ENCODE measurements around the gene PSMG2. TPM values are rescaled to one million over a fixed set of nuclear protein-coding genes. Genes with fewer than 3 reads are reported as not detected.
A peak's percentile ranks its signal among the peaks of the same experiment; 100 is the strongest.

Gene PSMG2
- total and polyA plus RNA-seq, 9 of the 15 experiments (the other 6 are each of a cell fraction or from before 2014, with no cell fraction given): 59.9 to 271 (median 111) TPM

- no peak for TF ChIP-seq MTA3 (IDR thresholded peaks at IDR 0.05; ENCODE audit: borderline replicate concordance)
- TF ChIP-seq KDM2B (CRISPR knock-in tag; IDR thresholded peaks at IDR 0.05): no peak
- no peak for TF ChIP-seq GTF2F1 (IDR thresholded peaks at IDR 0.05; ENCODE audit: low read depth, low read length)
- TF ChIP-seq RBBP5 (IDR thresholded peaks at IDR 0.05; ENCODE audit: borderline replicate concordance, insufficient read depth, low read length, poor library complexity, severe bottlenecking): peak; percentile 55
- no peak for TF ChIP-seq HSF4 (CRISPR knock-in tag; IDR thresholded peaks at IDR 0.05; ENCODE audit: borderline replicate concordance)
- TF ChIP-seq NBN (IDR thresholded peaks at IDR 0.05; ENCODE audit: low read depth): no peak
- TF ChIP-seq ZNF395 (CRISPR knock-in tag; IDR thresholded peaks at IDR 0.05): peak; percentile 20; the same call in 1 of the 2 replicates
- TF ChIP-seq VEZF1 (CRISPR knock-in tag; IDR thresholded peaks at IDR 0.05): peak; percentile 46; the same call in 1 of the 2 replicates
- no peak for TF ChIP-seq ASH1L (IDR thresholded peaks at IDR 0.05; ENCODE audit: borderline replicate concordance, low read depth, partially characterized antibody)
- TF ChIP-seq FOXK1 (CRISPR knock-in tag; IDR thresholded peaks at IDR 0.05; ENCODE audit: borderline replicate concordance): no peak
- TF ChIP-seq CTCFL (IDR thresholded peaks at IDR 0.05; ENCODE audit: borderline replicate concordance, insufficient read depth, low read depth, low read length, poor library complexity, severe bottlenecking): peak; percentile 17
- TF ChIP-seq THRB (CRISPR knock-in tag; conservative IDR thresholded peaks at IDR 0.05): no peak
- no peak for TF ChIP-seq ZNF408 (CRISPR knock-in tag; IDR thresholded peaks at IDR 0.05; ENCODE audit: low read depth)
- TF ChIP-seq MAFG (tag; conservative IDR thresholded peaks at IDR 0.05): no peak
- peak; percentile 47 for TF ChIP-seq RBFOX2 (IDR thresholded peaks at IDR 0.05; ENCODE audit: low read depth, low read length)
- TF ChIP-seq BACH1 (tag; IDR thresholded peaks at IDR 0.05): no peak
- TF ChIP-seq DIDO1 (tag; IDR thresholded peaks at IDR 0.05; ENCODE audit: low read depth): no peak
- no peak for TF ChIP-seq CEBPG (CRISPR knock-in tag; IDR thresholded peaks at IDR 0.05)
- TF ChIP-seq CEBPG (tag; conservative IDR thresholded peaks at IDR 0.05 in 1 of 2, IDR thresholded peaks at IDR 0.05 in 1 of 2): no peak
- TF ChIP-seq EP300 (IDR thresholded peaks at IDR 0.05; ENCODE audit: low read length): no peak
- TF ChIP-seq ELF1 (tag; IDR thresholded peaks at IDR 0.05): no peak
- TF ChIP-seq HDAC2 (IDR thresholded peaks at IDR 0.05): no peak
Observed at GRCh38 chr18:12657684-12658425, 45.0 kb upstream of the PSMG2 start, which contains the start of gene SPIRE1 (continued).

Measured in K562 (cell line).